Activated naive CD4-positive, alpha-beta T cell treated with anti-CD3 and anti-CD28 coated beads, Interleukin-2, amount 50 U/mL, for 16 hours (primary cell): ENCODE measurements around the gene AP1S3.
"Not testable (repeated sequence)": the region's sequence is repeated elsewhere in the genome, so short reads cannot be mapped to it uniquely, and the experiment has no call there.

Experiments used
- DNase-seq: peaks from one replicate; pipeline ENCODE4 v3.0.0-alpha.2; 2020

Gene AP1S3

GRCh38 chr2:223837287-223838061 is at the start of gene AP1S3:
TSS of gene AP1S3 (minus strand) at chr2:223837582. CDS start at chr2:223837450, 132 bp downstream.
- DNase-seq = peak; percentile 76

- no peak for DNase-seq
Observed at GRCh38 chr2:223887127-223887526, 49.7 kb upstream of the AP1S3 start.

- no peak for DNase-seq
Observed at GRCh38 chr2:223886726-223887125, 49.3 kb upstream of the AP1S3 start.

- DNase-seq = no peak
Observed at GRCh38 chr2:223884399-223884798, 47.0 kb upstream of the AP1S3 start.

- no peak for DNase-seq
Observed at GRCh38 chr2:223882715-223883114, 45.3 kb upstream of the AP1S3 start.

GRCh38 chr2:223880796-223881195 is 43.4 kb upstream of the AP1S3 start:
- no peak for DNase-seq

GRCh38 chr2:223877721-223878410 is 40.5 kb upstream of the AP1S3 start:
- DNase-seq = no peak

GRCh38 chr2:223873672-223874071 is 36.3 kb upstream of the AP1S3 start:
- no peak for DNase-seq

- DNase-seq = not testable (repeated sequence)
Observed at GRCh38 chr2:223872772-223873171, 35.4 kb upstream of the AP1S3 start.

- not testable (repeated sequence) for DNase-seq
Observed at GRCh38 chr2:223871661-223872060, 34.3 kb upstream of the AP1S3 start.

GRCh38 chr2:223870840-223871611 is 33.6 kb upstream of the AP1S3 start:
- DNase-seq = no peak

- DNase-seq = no peak
Observed at GRCh38 chr2:223868005-223868404, 30.6 kb upstream of the AP1S3 start.

GRCh38 chr2:223865907-223866508 is 28.6 kb upstream of the AP1S3 start:
- no peak for DNase-seq

GRCh38 chr2:223865124-223865523 is 27.7 kb upstream of the AP1S3 start:
- no peak for DNase-seq

- DNase-seq = no peak
Observed at GRCh38 chr2:223863491-223863890, 26.1 kb upstream of the AP1S3 start.

GRCh38 chr2:223860809-223861738 is 23.7 kb upstream of the AP1S3 start:
- DNase-seq = no peak

GRCh38 chr2:223859070-223859469 is 21.7 kb upstream of the AP1S3 start:
- no peak for DNase-seq

- DNase-seq = no peak
Observed at GRCh38 chr2:223856584-223856983, 19.2 kb upstream of the AP1S3 start.

GRCh38 chr2:223856021-223856420 is 18.6 kb upstream of the AP1S3 start:
- no peak for DNase-seq

- DNase-seq = no peak
Observed at GRCh38 chr2:223855426-223855825, 18.0 kb upstream of the AP1S3 start.

- no peak for DNase-seq
Observed at GRCh38 chr2:223854741-223855140, 17.4 kb upstream of the AP1S3 start.

- no peak for DNase-seq
Observed at GRCh38 chr2:223853425-223853837, 16.0 kb upstream of the AP1S3 start.
